HEK293 (cell line): ENCODE results near the gene CHMP1B.

Source experiments
- CTCF ChIA-PET: fragments of 350-600 bp; formaldehyde crosslinking; extraction: SDS; loops from one replicate; lab custom pipeline; 2021; ENCODE audit warnings: antibody characterized with exemption; lab: Yijun Ruan, JAX
- POLR2A ChIA-PET: fragments of 300-600 bp; formaldehyde crosslinking; extraction: SDS; loops from one replicate; lab custom pipeline; 2020; ENCODE audit warnings: antibody characterized with exemption, inconsistent platforms; lab: Yijun Ruan, JAX
- H3K27ac ChIP-seq: fragments of 200-500 bp; sonication (Bioruptor generic); 2 replicates; pipeline ENCODE4 v1.5.1; 2014; ENCODE audit warnings: low read depth, low read length, control low read depth, inconsistent platforms; ENCODE audit errors: extremely low read depth
- H3K36me3 ChIP-seq, 2 experiments: fragments of 200-500 bp in 1 of 2; sonication (Bioruptor generic) in 1 of 2; 1 replicate in 1 of 2; 2 replicates in 1 of 2; pipeline ENCODE4 v1.5.1; 2014 to 2017; ENCODE audit warnings: inconsistent platforms in 2 of 2, low read length in 2 of 2; ENCODE audit not compliant: control insufficient read depth in 2 of 2, insufficient read depth in 1 of 2
- H3K4me1 ChIP-seq: fragments of 200-500 bp; sonication (Bioruptor generic); 2 replicates; pipeline ENCODE4 v1.5.1; 2014; ENCODE audit warnings: mild to moderate bottlenecking, low read length, inconsistent platforms; ENCODE audit not compliant: control insufficient read depth, insufficient read depth
- H3K4me3 ChIP-seq: 2 replicates; pipeline ENCODE4 v1.5.1; 2011; ENCODE audit warnings: low read depth, mild to moderate bottlenecking, control low read depth, low read length, moderate library complexity
- H3K9me3 ChIP-seq: fragments of 200-500 bp; sonication (Bioruptor generic); 2 replicates; pipeline ENCODE4 v1.5.1; 2014; ENCODE audit warnings: low read depth, low read length, inconsistent platforms; ENCODE audit not compliant: control insufficient read depth, insufficient read depth
- AEBP2 ChIP-seq: fragments of 450-650 bp; formaldehyde crosslinking; IDR thresholded peaks from 2 replicates; pipeline ENCODE4 v1.5.1; 2016; ENCODE audit warnings: missing biosample characterization, missing genetic modification characterization, borderline replicate concordance
- BCL6B ChIP-seq: fragments of 450-650 bp; formaldehyde crosslinking; IDR thresholded peaks from 2 replicates; pipeline ENCODE4 v1.5.1; 2017; ENCODE audit warnings: missing biosample characterization, missing genetic modification characterization
- GLIS2 ChIP-seq: fragments of 450-650 bp; formaldehyde crosslinking; IDR thresholded peaks from 2 replicates; pipeline ENCODE4 v1.5.1; 2016; ENCODE audit warnings: missing biosample characterization, missing genetic modification characterization
- KLF17 ChIP-seq: fragments of 450-650 bp; formaldehyde crosslinking; IDR thresholded peaks from 2 replicates; pipeline ENCODE4 v1.5.1; 2016; ENCODE audit warnings: missing biosample characterization, missing genetic modification characterization
- PRDM10 ChIP-seq: fragments of 450-650 bp; formaldehyde crosslinking; IDR thresholded peaks from 2 replicates; pipeline ENCODE4 v1.5.1; 2016; ENCODE audit warnings: missing biosample characterization, missing genetic modification characterization
- SCRT2 ChIP-seq: fragments of 450-650 bp; formaldehyde crosslinking; IDR thresholded peaks from 2 replicates; pipeline ENCODE4 v1.5.1; 2016; ENCODE audit warnings: missing biosample characterization, missing genetic modification characterization
- ZBTB7A ChIP-seq: fragments of 450-650 bp; formaldehyde crosslinking; IDR thresholded peaks from 2 replicates; pipeline ENCODE4 v1.5.1; 2016; ENCODE audit warnings: low read depth, missing biosample characterization, missing genetic modification characterization
- ZBTB8A ChIP-seq: fragments of 450-650 bp; formaldehyde crosslinking; IDR thresholded peaks from 2 replicates; pipeline ENCODE4 v1.5.1; 2016; ENCODE audit warnings: missing biosample characterization, missing genetic modification characterization
- ZFP37 ChIP-seq: fragments of 450-650 bp; formaldehyde crosslinking; IDR thresholded peaks from 2 replicates; pipeline ENCODE4 v1.5.1; 2016; ENCODE audit warnings: missing biosample characterization, missing genetic modification characterization
- ZFP41 ChIP-seq: fragments of 450-650 bp; formaldehyde crosslinking; IDR thresholded peaks from 2 replicates; pipeline ENCODE4 v1.5.1; 2016; ENCODE audit warnings: missing biosample characterization, missing genetic modification characterization, borderline replicate concordance
- ZNF138 ChIP-seq: fragments of 450-650 bp; formaldehyde crosslinking; IDR thresholded peaks from 2 replicates; pipeline ENCODE4 v1.5.1; 2016; ENCODE audit warnings: missing biosample characterization, missing genetic modification characterization, borderline replicate concordance
- ZNF146 ChIP-seq: fragments of 450-650 bp; formaldehyde crosslinking; IDR thresholded peaks from 2 replicates; pipeline ENCODE4 v1.5.1; 2016; ENCODE audit warnings: missing biosample characterization, missing genetic modification characterization
- ZNF266 ChIP-seq: fragments of 450-650 bp; formaldehyde crosslinking; IDR thresholded peaks from 2 replicates; pipeline ENCODE4 v1.5.1; 2016; ENCODE audit warnings: missing biosample characterization, missing genetic modification characterization, low read depth
- ZNF362 ChIP-seq: fragments of 450-650 bp; formaldehyde crosslinking; IDR thresholded peaks from 2 replicates; pipeline ENCODE4 v1.5.1; 2016; ENCODE audit warnings: missing biosample characterization, missing genetic modification characterization
- ZNF398 ChIP-seq: fragments of 450-650 bp; formaldehyde crosslinking; IDR thresholded peaks from 2 replicates; pipeline ENCODE4 v1.5.1; 2017; ENCODE audit warnings: missing biosample characterization, missing genetic modification characterization
- ZNF426 ChIP-seq: fragments of 450-650 bp; formaldehyde crosslinking; IDR thresholded peaks from 2 replicates; pipeline ENCODE4 v1.5.1; 2017; ENCODE audit warnings: missing biosample characterization, missing genetic modification characterization, mild to moderate bottlenecking, inconsistent platforms, moderate library complexity
- ZNF488 ChIP-seq: fragments of 450-650 bp; formaldehyde crosslinking; IDR thresholded peaks from 2 replicates; pipeline ENCODE4 v1.5.1; 2016; ENCODE audit warnings: missing biosample characterization, missing genetic modification characterization
- ZNF549 ChIP-seq: fragments of 450-650 bp; IDR thresholded peaks from 2 replicates; pipeline ENCODE4 v1.5.1; 2018; ENCODE audit warnings: missing biosample characterization, missing genetic modification characterization, mild to moderate bottlenecking, inconsistent platforms, moderate library complexity
- ZNF571 ChIP-seq: fragments of 450-650 bp; formaldehyde crosslinking; IDR thresholded peaks from 2 replicates; pipeline ENCODE4 v1.5.0; 2017; ENCODE audit warnings: missing biosample characterization, missing genetic modification characterization
- ZNF600 ChIP-seq: fragments of 450-650 bp; formaldehyde crosslinking; IDR thresholded peaks from 2 replicates; pipeline ENCODE4 v1.5.1; 2016; ENCODE audit warnings: missing biosample characterization, missing genetic modification characterization
- ZNF639 ChIP-seq: fragments of 450-650 bp; formaldehyde crosslinking; IDR thresholded peaks from 2 replicates; pipeline ENCODE4 v1.5.1; 2016; ENCODE audit warnings: missing biosample characterization, missing genetic modification characterization
- ZNF654 ChIP-seq: fragments of 450-650 bp; formaldehyde crosslinking; IDR thresholded peaks from 2 replicates; pipeline ENCODE4 v1.5.1; 2016; ENCODE audit warnings: low read depth, missing biosample characterization, missing genetic modification characterization
- ZNF660 ChIP-seq: fragments of 450-650 bp; IDR thresholded peaks from 2 replicates; pipeline ENCODE4 v1.5.1; 2018; ENCODE audit warnings: missing biosample characterization, mild to moderate bottlenecking, missing genetic modification characterization
- ZNF670 ChIP-seq: fragments of 450-650 bp; formaldehyde crosslinking; IDR thresholded peaks from 2 replicates; pipeline ENCODE4 v1.5.1; 2016; ENCODE audit warnings: missing biosample characterization, missing genetic modification characterization, low read depth
- ZSCAN30 ChIP-seq: fragments of 450-650 bp; IDR thresholded peaks from 2 replicates; pipeline ENCODE4 v1.5.1; 2018; ENCODE audit warnings: missing biosample characterization, mild to moderate bottlenecking, missing genetic modification characterization, moderate library complexity

The CHMP1B gene

GRCh38 chr18:11859903-11860407 is 8.7 kb downstream of the CHMP1B start:
- no peak overlapping the region for H3K4me3 ChIP-seq
- no peak overlapping the region for H3K27ac ChIP-seq
- CTCF ChIA-PET: interaction anchor here (0.8 to 2.1 kb wide), 3 partner anchors 13 to 412 kb away, joined by 3 to 9 read pairs (median 3); no protein-coding TSS in a partner anchor
- no peaks in the 10 kb centered on the region; a peak in 1 of 3 replicates for H3K36me3 ChIP-seq
- H3K9me3 ChIP-seq: no peaks in the 10 kb centered on the region
- H3K4me1 ChIP-seq: peaks cover 13% of the 10 kb centered on the region
- POLR2A ChIA-PET: no interaction called here
- TF ChIP-seq ZNF138 (tag by site-specific recombination) (no peak), ZNF660 (tag by site-specific recombination) (no peak), PRDM10 (tag by site-specific recombination) (0 out of 2 replicates have a peak, but pooled peaks have one; percentile 15), ZNF670 (tag by site-specific recombination) (no peak), ZNF362 (tag by site-specific recombination) (no peak), ZBTB8A (tag by site-specific recombination) (no peak), ZFP41 (tag by site-specific recombination) (no peak), ZNF266 (no peak), ZNF571 (tag by site-specific recombination) (no peak), ZSCAN30 (no peak), ZBTB7A (no peak), KLF17 (0 out of 2 replicates have a peak, but pooled peaks have one; percentile 55), GLIS2 (tag by site-specific recombination) (0 out of 2 replicates have a peak, but pooled peaks have one; percentile 40), SCRT2 (tag by site-specific recombination) (no peak), ZNF600 (tag by site-specific recombination) (no peak), ZNF426 (tag by site-specific recombination) (no peak), ZNF639 (tag by site-specific recombination) (no peak), BCL6B (tag by site-specific recombination) (no peak), ZNF488 (no peak), ZNF549 (no peak), ZNF398 (no peak), AEBP2 (tag by site-specific recombination) (no peak), ZNF146 (tag by site-specific recombination) (no peak), ZFP37 (tag by site-specific recombination) (no peak), ZNF654 (tag by site-specific recombination) (no peak)
